ENCODE results near the gene GRID2.

The GRID2 gene

DNA sequence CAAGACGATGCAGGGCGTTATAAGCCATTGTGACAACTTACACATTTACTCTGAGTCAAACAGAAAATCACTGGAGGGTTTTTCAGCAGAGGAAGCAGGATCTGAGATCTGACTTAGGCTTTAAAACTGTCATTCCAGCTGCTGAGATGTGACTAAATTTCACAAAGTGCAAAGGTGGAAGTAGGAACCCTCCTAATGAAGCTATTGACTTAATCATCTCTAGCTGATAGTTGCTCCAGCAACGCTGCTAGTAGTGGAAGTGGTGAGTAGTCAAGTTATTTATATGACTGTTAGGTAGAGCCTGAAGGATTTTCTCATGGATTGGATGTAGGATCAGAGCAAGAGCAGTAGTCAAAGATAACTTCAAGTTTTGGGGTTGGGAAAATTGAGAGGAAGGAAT, 218.6 kb downstream of the GRID2 start:
- DNase-seq (ENCODE audit: low read depth in 2 of 2) = no peak

DNA sequence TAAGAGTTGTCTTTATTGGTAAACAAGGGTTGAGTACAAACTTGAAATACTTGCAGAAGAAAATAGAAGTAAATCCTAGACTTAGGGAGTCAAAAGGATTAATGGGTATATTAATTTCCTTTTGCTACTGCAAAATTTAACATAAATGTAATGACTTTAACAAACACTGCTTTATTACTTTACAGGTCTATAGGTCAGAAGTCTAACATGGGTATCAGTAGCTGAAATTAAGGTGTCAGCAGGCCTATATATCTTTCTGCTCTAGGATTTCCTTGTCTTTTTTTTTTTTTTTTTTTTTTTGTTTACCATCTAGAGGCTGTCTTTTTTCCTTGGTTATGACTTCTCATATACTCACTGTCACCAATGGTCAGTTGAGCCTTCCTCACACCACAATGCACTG, 220.4 kb downstream of the GRID2 start:
- DNase-seq (ENCODE audit: low read depth in 2 of 2) = no peak

DNA sequence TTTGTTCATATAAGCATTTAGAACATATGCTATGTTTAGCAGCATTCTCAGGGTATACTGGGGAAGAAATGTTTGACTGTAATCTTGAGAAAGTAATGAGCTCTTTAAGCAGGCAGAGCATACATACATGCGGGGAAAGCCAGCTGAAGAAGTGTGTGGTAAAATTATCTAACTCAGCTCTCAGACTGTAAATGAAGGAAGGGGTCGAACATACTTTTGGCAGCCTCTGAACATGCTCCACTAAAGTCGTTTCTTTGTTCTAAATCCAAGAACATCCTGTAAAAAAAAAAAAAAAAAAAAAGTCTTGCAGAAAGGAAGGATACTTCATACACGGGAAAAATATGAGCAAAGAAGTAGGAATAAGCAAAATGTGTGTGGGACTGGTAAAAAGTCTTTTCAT, 224.8 kb downstream of the GRID2 start:
- DNase-seq (ENCODE audit: low read depth in 2 of 2) = no peak

DNA sequence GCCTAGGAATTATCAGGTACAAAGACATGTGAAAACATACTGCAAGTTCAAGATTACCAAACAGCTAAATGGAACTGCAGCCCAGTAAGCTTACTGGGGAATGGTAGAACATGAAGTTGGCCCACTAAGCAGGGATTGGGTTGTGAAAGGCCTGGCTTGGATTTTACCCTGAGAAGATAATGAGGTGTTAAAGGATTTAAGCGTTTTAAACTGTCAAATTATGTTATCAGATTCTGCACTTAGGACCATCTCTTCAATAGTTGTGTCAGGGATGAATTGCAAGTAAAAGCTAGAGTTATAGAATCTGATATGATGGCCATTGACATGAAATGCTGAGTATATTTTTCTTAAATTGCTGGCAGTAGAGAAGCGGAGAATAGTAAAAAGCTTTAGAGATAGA, 225.7 kb downstream of the GRID2 start:
- DNase-seq (ENCODE audit: low read depth in 2 of 2) = no peak

DNA sequence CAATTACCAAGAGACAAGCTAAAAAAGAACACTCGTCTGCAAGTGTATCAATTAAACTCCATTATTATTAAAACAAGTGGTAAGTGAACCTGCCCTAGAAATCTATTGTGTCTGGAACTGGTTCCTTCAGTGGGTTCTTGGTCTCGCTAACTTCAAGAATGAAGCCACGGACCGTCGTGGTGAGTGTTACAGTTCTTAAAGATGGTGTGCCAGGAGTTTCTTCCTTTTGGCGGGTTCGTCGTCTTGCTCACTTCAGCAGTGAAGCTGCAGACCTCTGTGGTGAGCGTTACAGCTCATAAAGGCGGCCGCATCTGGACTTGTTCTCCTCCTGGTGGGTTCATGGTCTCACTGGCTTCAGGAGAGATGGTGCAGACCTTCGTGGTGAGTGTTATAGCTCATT, 231.8 kb downstream of the GRID2 start:
- DNase-seq (ENCODE audit: low read depth in 2 of 2) = no peak

DNA sequence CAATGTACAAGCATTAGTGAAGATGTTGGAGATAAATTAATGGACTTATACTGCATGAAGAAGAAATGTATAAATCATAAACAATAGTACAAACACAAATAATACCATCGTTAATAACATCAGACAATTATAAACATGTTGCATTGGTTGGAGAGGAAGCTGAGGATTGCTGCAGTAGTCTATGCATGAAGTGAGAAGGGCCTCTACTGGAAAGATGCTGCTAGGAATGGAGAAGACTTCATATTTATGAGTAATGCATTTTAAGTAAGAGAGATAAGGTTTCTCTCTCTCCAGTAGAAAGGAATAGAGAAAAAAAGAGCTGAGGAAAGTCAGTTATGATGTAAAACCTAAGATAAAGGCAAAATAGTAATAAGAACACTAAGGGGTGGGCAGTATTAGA, 247.8 kb downstream of the GRID2 start:
- no peak for DNase-seq (ENCODE audit: low read depth in 2 of 2)

DNA sequence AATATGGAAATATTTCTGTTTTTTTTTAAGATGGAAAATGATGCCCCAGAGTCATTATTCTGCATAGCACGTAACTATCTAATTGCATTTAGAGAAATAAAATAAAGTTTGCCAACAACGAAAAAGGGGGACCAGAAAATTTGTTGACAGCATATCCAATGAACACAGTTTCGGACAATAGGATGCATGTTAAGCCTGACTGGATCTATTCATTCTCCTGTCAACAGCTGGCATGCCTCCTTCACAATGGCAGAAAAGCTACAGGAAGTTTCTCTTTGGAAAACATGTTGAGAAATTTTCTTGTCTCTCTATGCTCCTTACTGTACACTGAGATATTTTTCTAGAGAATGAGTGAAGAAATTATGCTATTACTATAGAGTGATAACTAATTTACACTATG, 262.5 kb downstream of the GRID2 start:
- no peak for DNase-seq (ENCODE audit: low read depth in 2 of 2)

DNA sequence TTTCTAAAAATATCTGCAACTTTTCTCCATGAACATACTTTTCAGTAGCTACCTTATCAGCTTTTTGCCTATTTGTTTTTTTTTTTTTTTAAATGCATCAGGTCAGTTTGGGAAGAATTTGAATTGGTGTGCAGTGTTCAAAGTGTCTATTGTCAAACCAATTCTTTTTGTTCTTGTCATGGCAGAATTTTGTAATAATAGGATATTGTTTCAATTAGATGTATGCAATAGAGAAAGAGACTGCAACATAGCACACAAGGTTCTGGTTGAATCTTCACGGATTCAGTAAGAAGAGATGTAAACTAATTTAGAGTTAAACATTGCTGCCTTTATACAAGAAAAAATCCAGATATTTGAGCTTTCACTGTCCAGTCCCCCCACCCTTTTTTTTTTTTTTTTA, 277.1 kb downstream of the GRID2 start:
- no peak for DNase-seq (ENCODE audit: low read depth in 2 of 2)

DNA sequence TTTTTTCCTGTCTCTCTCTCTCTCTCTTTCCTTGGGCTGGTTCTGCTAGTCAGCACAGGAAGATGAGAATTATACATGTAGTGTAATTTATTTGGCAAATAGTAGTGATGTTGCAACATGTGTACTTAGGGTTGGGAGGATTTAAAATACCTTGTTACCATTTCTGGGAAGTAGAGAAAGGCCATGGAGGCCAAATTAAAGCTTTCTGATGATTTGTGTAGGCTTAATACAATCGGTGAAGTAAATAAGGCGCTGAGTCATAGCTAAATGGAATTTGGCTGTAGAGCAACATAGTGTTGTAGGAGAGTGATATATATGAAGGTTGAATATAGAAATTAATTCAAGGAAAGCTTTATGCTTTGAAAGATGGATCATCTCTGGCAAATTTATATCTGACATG, 295.3 kb downstream of the GRID2 start:
- DNase-seq (ENCODE audit: low read depth in 2 of 2) = no peak

DNA sequence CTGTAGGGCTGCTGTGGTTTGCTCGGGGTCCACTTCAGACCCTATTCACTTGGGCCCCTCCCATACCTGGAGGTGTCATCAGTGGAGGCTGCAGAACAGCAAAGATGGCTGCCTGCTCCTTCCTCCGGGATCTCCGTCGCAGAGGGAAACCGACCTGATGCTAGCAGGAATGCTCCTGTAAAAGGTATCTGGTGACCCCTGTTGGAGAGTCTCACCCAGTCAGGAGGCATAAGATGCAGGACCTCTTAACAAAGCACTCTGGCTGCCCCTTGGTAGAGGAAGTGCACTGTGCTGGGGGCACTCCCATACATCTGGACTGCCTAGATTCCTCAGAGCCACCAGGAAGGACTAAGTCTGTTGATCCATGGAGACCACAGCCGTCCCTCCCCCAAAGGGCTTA, 296.9 kb downstream of the GRID2 start:
- no peak for DNase-seq (ENCODE audit: low read depth in 2 of 2)

DNA sequence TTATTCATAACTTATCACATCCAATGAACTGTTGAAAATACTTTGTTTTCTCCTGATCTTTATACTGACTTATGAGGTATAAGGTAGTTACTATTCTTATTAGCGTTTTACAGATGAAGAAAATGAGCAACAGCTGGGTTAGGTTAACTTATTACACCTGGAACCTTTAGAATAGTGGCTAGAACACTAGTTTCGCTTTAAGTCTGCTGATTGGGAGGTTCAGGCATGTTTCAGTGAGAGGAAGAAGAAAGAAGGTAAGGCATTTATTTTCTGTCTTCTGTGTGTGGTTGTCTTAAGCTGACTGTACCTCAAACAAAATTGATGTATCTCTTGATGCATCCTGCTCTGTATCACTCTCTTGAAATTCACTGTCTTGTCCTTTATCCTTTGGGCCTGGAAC, 302.5 kb downstream of the GRID2 start:
- DNase-seq (ENCODE audit: low read depth in 2 of 2) = no peak

DNA sequence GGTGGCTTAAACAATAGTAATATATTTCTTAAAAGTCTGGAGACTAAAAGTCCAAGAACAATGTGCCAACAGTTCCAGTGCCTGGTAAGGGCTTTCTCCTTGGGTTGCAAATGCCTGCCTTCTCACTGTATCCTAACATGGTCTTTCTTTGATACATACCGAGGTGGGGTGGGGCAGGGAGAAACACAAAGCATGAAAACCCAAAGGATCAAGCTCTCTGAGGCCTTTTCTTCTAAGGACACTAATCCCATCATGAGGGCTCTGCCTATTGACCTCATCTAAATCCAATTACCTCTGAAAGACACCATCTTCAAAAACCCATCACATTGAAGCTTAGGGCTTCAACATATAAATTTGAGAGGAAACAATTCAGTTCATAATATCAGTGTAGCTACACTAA, 311.3 kb downstream of the GRID2 start:
- DNase-seq (ENCODE audit: low read depth in 2 of 2) = no peak

DNA sequence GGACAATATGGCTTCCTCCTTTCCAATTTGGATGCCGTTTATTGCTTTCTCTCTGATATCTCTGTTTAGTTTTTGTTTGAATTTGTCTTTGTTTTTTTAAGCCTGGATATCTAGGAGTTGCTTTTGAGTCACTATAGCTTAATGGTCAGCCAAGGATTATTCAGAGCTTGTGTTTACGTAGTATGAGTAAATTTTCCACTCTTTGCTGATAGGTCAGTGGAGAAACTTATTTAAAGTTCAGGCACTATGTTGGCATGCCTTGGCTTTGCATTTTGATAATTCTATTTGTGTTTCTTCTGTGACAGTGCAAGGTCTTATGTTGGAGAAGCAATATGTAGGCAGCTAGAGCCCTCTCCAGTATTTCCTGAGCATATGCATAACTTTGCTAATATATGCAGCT, 315.2 kb downstream of the GRID2 start:
- no peak for DNase-seq (ENCODE audit: low read depth in 2 of 2)

DNA sequence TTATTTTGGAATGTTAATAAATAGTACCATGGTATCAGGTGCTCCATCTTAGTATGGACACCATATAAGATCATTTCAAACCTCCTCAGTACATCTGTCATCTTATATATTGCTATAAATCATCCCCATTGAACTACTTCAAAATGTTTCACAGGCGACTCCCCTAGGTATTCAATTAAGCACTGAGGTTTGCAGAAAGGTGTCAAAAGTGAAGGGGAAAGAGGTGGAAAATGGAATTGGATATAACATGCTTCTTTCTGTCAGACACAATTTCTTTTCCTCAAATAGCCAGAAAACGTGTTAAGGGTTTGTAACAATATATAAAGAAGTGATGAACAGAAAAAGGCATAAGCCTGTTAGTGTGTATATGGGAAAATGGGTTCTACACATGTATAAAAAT, 325.5 kb downstream of the GRID2 start:
- no peak for DNase-seq (ENCODE audit: low read depth in 2 of 2)

DNA sequence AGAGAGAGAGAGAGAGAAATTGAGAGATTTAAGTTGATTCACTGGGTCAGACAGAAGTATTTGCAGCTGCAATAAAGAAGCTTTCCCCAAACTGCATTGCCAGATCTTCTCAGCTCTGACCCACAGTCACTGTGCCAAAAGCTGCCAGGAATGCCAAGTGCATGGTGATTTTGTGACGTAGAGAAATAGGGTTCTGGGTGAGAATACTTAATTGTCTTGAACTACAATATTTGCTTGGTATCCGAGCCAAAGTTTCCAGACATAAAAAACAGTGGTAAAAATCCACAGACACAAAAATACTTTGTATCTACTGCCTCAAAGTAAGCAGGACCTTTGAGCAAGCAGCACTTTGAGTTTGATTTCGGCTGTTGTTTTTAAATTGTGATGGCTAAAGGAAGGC, 331.1 kb downstream of the GRID2 start:
- no peak for DNase-seq (ENCODE audit: low read depth in 2 of 2)

DNA sequence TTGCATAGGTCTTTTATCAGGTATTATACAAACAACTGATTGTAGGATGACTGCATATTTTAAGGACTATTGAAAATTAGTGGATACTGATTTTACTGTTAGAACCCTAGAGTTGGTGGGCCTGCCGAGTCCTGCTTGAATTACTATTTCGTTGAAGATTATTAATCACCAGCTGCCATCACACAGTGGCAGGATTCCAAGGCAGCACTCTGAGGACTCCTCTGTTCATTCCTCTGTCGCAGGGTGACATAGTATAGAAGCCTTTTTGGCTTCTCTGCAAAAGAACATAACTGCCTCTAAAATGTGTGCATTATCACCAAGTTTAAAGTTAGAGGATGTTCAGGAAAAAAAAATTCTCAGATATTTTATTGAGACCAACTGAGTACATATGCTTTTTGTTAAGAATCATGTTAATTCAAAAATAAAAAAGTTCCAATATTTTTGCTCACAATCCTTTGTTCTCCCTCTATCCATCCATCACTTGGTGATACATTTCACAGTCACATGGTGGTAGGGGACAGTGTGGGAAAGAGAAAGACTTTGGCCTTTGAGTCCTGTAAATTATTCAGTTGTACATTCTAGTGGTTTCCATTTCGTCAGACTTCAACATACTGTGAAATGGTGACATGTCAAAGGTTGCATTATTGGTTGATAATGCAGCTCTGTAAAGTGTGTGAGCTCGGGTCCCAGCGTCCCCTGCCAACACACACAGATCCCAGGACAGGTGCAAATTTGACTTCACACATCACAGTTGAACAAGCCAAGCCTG, 332.5 kb downstream of the GRID2 start:
- DNase-seq (ENCODE audit: low read depth in 2 of 2) = no peak

DNA sequence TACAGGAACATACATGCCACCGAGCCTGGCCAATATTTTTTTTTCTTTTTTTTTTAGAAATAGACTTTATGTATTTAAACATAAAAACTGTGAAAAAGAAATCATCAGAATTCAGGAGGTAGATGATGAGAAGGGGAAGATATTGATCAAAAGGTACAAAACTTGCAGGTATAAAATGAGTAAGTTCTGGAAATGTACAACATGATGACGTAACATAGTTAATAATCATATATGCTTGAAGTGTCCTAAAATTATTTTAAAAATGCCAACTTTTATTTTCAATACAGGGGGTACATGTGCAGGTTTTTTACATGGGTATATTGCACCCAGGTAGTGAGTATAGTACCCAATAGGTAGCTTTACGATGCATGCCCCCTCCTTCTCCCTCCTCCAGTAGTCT, 337.6 kb downstream of the GRID2 start:
- no peak for DNase-seq (ENCODE audit: low read depth in 2 of 2)

DNA sequence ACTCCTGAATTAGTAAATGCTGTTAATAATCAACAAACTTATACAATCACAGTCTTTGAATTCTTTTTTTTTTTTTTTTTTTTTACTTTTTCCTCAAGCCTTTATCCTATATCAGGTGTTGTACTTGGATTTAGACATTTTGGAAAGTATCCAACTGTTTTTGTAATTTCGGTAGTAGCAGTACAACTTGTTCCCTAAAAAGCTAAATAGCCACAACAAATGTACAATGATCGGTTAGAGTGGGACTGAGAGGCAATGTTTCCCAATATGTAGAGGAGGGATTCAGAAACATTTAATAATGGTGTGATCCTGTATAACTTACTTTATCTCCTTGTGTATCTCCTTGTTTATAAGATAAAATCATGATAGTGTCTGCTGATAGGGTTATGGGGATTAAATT, 343.1 kb downstream of the GRID2 start:
- DNase-seq (ENCODE audit: low read depth in 2 of 2) = no peak

DNA sequence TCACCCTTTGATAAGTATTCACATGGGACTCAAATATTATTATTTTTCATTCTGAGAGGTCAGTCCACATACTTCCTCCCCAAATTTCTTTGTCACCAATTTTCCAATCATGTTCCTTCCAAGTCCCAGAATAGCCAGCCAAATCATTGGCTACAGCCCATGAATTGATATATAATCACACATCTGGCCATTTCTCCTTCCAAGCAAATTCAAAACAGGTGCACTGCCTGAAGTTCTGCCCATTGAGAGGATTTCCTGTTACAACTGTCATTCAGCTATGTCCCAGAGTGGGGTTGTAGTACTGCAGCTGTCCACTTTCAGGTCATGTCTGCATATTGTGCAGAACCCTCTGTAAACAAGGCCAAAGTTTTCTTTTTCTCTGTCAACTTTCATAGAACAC, 347.8 kb downstream of the GRID2 start:
- DNase-seq (ENCODE audit: low read depth in 2 of 2) = no peak

DNA sequence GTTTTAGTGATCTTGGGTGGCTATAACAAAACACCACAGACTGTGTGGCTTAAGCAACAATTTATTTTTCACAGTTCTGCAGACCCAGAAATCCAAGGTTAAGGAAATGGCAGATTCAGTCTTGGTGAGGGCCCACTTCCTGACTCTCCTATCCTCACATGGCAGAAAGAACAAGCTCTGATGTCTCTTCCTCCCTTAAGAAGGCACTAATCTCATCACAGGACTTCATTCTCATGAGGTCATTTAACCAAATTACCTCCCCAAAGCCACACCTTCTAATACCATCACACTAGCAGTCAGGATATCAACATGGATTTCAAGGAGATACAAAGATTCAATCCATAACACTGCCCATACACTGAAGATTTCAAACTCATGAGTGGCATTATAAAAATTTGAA, 350.3 kb downstream of the GRID2 start:
- no peak for DNase-seq (ENCODE audit: low read depth in 2 of 2)

DNA sequence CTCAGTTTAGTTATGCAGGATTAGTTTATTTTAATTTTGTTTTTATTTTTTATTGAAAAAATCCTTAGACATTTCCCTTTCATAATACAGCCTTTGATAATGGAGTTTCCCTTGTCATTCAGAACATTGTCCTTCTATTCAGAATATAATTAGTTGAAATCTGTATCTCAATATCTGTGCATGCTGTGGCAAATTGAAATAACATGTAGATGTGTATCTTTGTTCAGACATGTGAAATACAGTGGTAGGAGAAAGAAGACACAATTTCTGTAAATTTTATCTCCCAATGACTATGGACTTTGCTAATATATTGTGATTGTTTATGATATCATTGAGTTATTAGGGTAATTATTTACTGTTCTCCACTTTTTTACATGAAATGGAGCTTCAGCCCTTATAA, 353.9 kb downstream of the GRID2 start:
- no peak for DNase-seq (ENCODE audit: low read depth in 2 of 2)

DNA sequence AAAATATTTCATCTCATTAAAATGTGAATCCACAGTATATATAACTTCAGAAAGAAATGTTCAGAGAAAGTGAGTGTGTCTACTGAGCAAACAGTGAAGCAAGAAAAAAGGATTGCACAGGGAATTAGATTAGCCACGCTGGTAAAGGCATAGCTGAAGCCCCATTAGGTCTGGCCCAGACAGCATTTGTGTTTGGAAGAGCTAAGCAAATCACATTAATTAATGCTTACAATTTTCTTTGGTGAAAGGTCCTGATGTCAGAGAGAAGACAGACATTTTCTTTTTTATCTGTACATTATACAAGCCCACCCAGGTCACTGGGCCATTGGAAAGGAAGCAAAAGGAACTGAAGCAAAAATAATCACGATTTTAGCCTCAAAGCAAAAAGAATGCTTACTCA, 354.6 kb downstream of the GRID2 start:
- DNase-seq (ENCODE audit: low read depth in 2 of 2) = no peak

DNA sequence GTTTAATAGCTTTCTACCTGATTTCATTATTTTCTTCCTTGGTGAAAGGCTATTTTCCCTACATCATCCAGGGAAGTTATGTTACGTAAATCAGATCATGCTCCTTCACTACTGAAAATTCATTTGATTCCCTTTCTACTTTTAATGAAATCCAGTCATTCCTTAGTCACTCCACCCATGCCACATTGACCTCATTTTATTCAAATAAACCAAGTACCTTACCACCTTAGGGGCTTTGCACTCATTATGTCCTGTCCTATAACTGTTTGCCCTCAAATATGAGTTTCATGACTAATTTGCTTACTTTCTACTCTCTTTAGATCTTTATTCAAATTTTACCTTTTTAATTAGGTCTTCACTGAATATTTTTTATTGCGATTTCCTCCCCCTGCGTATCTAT, 374.0 kb downstream of the GRID2 start:
- DNase-seq (ENCODE audit: low read depth in 2 of 2) = no peak

DNA sequence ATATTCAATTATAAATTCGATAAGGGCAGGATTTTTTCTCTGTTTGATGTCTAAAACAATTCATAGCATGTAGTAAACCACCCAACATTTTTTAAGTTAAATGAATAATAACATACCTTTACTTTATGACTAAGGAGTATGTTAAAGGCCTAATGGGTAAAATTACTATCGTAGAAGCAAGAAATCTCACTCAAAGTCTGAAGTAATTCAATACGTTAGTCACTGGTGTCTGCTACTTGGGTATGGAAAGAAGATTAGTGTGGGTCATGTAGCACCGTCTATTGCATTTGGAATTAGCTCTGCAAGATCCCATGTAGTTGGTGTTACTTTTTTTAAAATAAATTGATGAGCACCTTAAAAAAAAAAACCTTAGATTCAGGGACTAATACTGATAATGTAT, 374.5 kb downstream of the GRID2 start:
- DNase-seq (ENCODE audit: low read depth in 2 of 2) = no peak
